ENCODE results near the gene LRRC71. TPM values are rescaled to one million over a fixed set of nuclear protein-coding genes. Genes with fewer than 3 reads are reported as not detected.

Gene LRRC71
- total and polyA plus RNA-seq, 2 donors (not counting 1 experiment from before 2014, with no cell fraction given): not detected

GRCh38 chr1:156903328-156904091 lies 16.9 kb upstream of the LRRC71 start:
- WGBS (ENCODE audit: insufficient coverage): 94% methylated on average over 13 of the region's 15 CpGs
- no peak overlapping the region for H3K4me3 ChIP-seq (ENCODE audit: control extremely low read depth in 1 of 5, extremely low read depth in 1 of 5, insufficient read depth in 1 of 5, low read depth in 2 of 5, low read length in 4 of 5)
- ChIA-PET POLR2A (interaction anchor here (0.5 kb wide), 1 partner anchor 1587 kb away, joined by 3 read pairs; no protein-coding TSS in a partner anchor), CTCF (interaction anchor here (1.7 kb wide), 1 partner anchor 214 kb away, joined by 4 read pairs; no protein-coding TSS in a partner anchor)
- no peaks in the 10 kb centered on the region for H3K4me1 ChIP-seq (ENCODE audit: control insufficient read depth in 2 of 2, insufficient read depth in 2 of 2, low read length in 2 of 2)
- Mint-ChIP-seq H3K4me3 (no peak overlapping the region), H3K4me1 (peaks cover 2% of the 10 kb centered on the region), H3K27ac (no peak overlapping the region), H3K27me3 (peaks cover 34% of the 10 kb centered on the region), H3K9me3 (ENCODE audit: insufficient read depth) (no peaks in the 10 kb centered on the region)
- DNase-seq (no peak), ATAC-seq (ENCODE audit: low read depth) (no peak)
- H3K79me2 ChIP-seq (ENCODE audit: control insufficient read depth, insufficient read depth, low read length): no peaks in the 10 kb centered on the region
- no peak overlapping the region for H3K9ac ChIP-seq (ENCODE audit: low read length)
- H3K27me3 ChIP-seq (replicated peaks in 1 of 4; ENCODE audit: control extremely low read depth in 1 of 4, control insufficient read depth in 3 of 4, insufficient read depth in 4 of 4, low read length in 3 of 4): peaks cover 0 to 27% (median 1%) of the 10 kb centered on the region in 4 experiments
- H3K27ac ChIP-seq (ENCODE audit: low read length in 2 of 2): no peak overlapping the region
- H3K9me3 ChIP-seq (ENCODE audit: control extremely low read depth in 1 of 3, control insufficient read depth in 2 of 3, insufficient read depth in 1 of 3, low read length in 2 of 3): peaks cover 0 to 8% (median 0%) of the 10 kb centered on the region in 3 donors
- no peaks in the 10 kb centered on the region for H3K36me3 ChIP-seq (replicated peaks in 1 of 2; ENCODE audit: control extremely low read depth in 1 of 2, control insufficient read depth in 1 of 2, extremely low read depth in 1 of 2, insufficient read depth in 2 of 2, low read length in 1 of 2)
- TF ChIP-seq EZH2 (IDR thresholded peaks at IDR 0.05; ENCODE audit: borderline replicate concordance, insufficient read depth, low read depth, low read length, poor library complexity, severe bottlenecking) (no peak), CTCF (IDR thresholded peaks at IDR 0.05) (no peak)
- H3K4me2 ChIP-seq (replicated peaks; ENCODE audit: low read depth, low read length, poor library complexity, severe bottlenecking): no peak overlapping the region
- intact Hi-C loops (cut with micrococcal nuclease): no loop called here
- no peaks in the 10 kb centered on the region for H4K20me1 ChIP-seq (ENCODE audit: control insufficient read depth, insufficient read depth, low read length, poor library complexity, severe bottlenecking)
- no peak overlapping the region for H2AFZ ChIP-seq (ENCODE audit: insufficient read depth, low read depth, low read length, poor library complexity, severe bottlenecking)
